Dermis microvascular lymphatic vessel endothelial cell (primary cell): Measurements from ENCODE around the gene DCTN2. TPM values are rescaled to one million over a fixed set of nuclear protein-coding genes. Genes with fewer than 3 reads are reported as not detected.

Experiments used
- DNase-seq, 2 donors: peaks; one replicate each; pipeline versions ENCODE4 v3.0.0 to v3.0.0-alpha.2; 2010; ENCODE audit warnings: low read depth in 2 of 2
- total RNA-seq: library from RNA; depleted of rRNA; stranded (reverse); fragments of >200 nt; gene quantifications from 2 replicates; pipeline ENCODE4 v1.2.1, GENCODE V29; 2014

The DCTN2 gene
- total RNA-seq, 1 donor from 2014 or later = 75.1 TPM

- DNase-seq = no peak
These were observed 55.4 kb downstream of the DCTN2 start for GRCh38 chr12:57491393-57492280.

- no peak for DNase-seq
These were observed 56.9 kb downstream of the DCTN2 start for GRCh38 chr12:57490126-57490525.

GRCh38 chr12:57489157-57489641, 57.8 kb downstream of the DCTN2 start:
- no peak for DNase-seq

GRCh38 chr12:57488402-57489156, 58.4 kb downstream of the DCTN2 start:
- DNase-seq = peak in 1 of 2 donors; percentile 29

- DNase-seq = peak; percentile 88 to 94
These were observed 59.2 kb downstream of the DCTN2 start, which contains the start of gene MARS1 for GRCh38 chr12:57487597-57488401. MARS1 (plus strand) TSS chr12:57488068; CDS start chr12:57488091, 23 bp downstream.

- DNase-seq = no peak
These were observed 59.9 kb downstream of the DCTN2 start for GRCh38 chr12:57487055-57487596.

- no peak for DNase-seq
These were observed 61.3 kb downstream of the DCTN2 start for GRCh38 chr12:57485695-57486094.

GRCh38 chr12:57483466-57483865, 63.5 kb downstream of the DCTN2 start:
- no peak for DNase-seq

GRCh38 chr12:57481671-57482070, 65.3 kb downstream of the DCTN2 start:
- DNase-seq = no peak

Other genes with a start within 250 kb of the DCTN2 start
- 3.1 and 9.1 TPM in 2 replicates for gene R3HDM2, start 116.1 kb downstream of the DCTN2 start, total RNA-seq
- gene INHBC, start 112.4 kb downstream of the DCTN2 start, total RNA-seq = not detected in 2 replicates
- not detected in 2 replicates for gene INHBE, start 91.9 kb downstream of the DCTN2 start, total RNA-seq
- gene GLI1, start 87.4 kb downstream of the DCTN2 start, total RNA-seq = under 0.01 TPM in 1 of 2 replicates, not detected in the other
- 0.13 TPM in 1 of 2 replicates, not detected in the other for gene ARHGAP9, start 67.3 kb downstream of the DCTN2 start, total RNA-seq
- gene MARS1, start 59.1 kb downstream of the DCTN2 start, total RNA-seq = 72.9 and 77.4 TPM in 2 replicates
- gene DDIT3, start 26.7 kb downstream of the DCTN2 start, total RNA-seq = 6.2 and 10.1 TPM in 2 replicates
- gene MBD6, start 24.4 kb downstream of the DCTN2 start, total RNA-seq = 5.9 and 8.6 TPM in 2 replicates
- gene KIF5A, start 2.9 kb upstream of the DCTN2 start, total RNA-seq = under 0.01 TPM in 2 replicates
- gene PIP4K2C, start 44.0 kb upstream of the DCTN2 start, total RNA-seq = 10.9 and 15.2 TPM in 2 replicates
- gene DTX3, start 57.6 kb upstream of the DCTN2 start, total RNA-seq = 1.0 and 4.4 TPM in 2 replicates
- gene ARHGEF25, start 64.2 kb upstream of the DCTN2 start, total RNA-seq = 0.77 and 1.6 TPM in 2 replicates
- 0.13 TPM in 2 replicates for gene B4GALNT1, start 86.0 kb upstream of the DCTN2 start, total RNA-seq
- 141 and 188 TPM in 2 replicates for gene OS9, start 146.9 kb upstream of the DCTN2 start, total RNA-seq
- 0.26 and 0.51 TPM in 2 replicates for gene AGAP2, start 191.6 kb upstream of the DCTN2 start, total RNA-seq
- 41.6 and 53.9 TPM in 2 replicates for gene TSPAN31, start 197.8 kb upstream of the DCTN2 start, total RNA-seq
- 146 and 180 TPM in 2 replicates for gene CDK4, start 205.1 kb upstream of the DCTN2 start, total RNA-seq
- 3.0 and 5.8 TPM in 2 replicates for gene MARCHF9, start 207.9 kb upstream of the DCTN2 start, total RNA-seq
- gene CYP27B1, start 219.9 kb upstream of the DCTN2 start, total RNA-seq = 0.13 and 0.39 TPM in 2 replicates
- gene METTL1, start 224.9 kb upstream of the DCTN2 start, total RNA-seq = 2.4 and 4.0 TPM in 2 replicates
- gene EEF1AKMT3, start 225.4 kb upstream of the DCTN2 start, total RNA-seq = 4.5 and 7.6 TPM in 2 replicates
- 15.2 and 18.5 TPM in 2 replicates for gene TSFM, start 235.6 kb upstream of the DCTN2 start, total RNA-seq